ENCODE measurements around the gene SELENOF.

- TF ChIP-seq SMC3 (IDR thresholded peaks at IDR 0.05; ENCODE audit: low read depth, low read length), result no peak
- TF ChIP-seq MXI1 (IDR thresholded peaks at IDR 0.05; ENCODE audit: borderline replicate concordance, low read depth, low read length), result no peak
- TF ChIP-seq CTCF (conservative IDR thresholded peaks at IDR 0.05; ENCODE audit: low read depth, low read length), result no peak
- TF ChIP-seq POLR2A (IDR thresholded peaks at IDR 0.05; ENCODE audit: low read depth, low read length), result no peak
- TF ChIP-seq CEBPB (IDR thresholded peaks at IDR 0.05; ENCODE audit: low read depth, low read length), result no peak
- no peak for TF ChIP-seq NFE2L2 (IDR thresholded peaks at IDR 0.05; ENCODE audit: low read depth, low read length)
- no peak for TF ChIP-seq FOS (IDR thresholded peaks at IDR 0.05; ENCODE audit: low read depth, low read length)
Measured at GRCh38 chr1:86926883-86927282, 13.0 kb upstream of the SELENOF start.

Measured in IMR-90 (cell line).